NCI-H82 (cell line): ENCODE results near the gene ZNF33A.
"Not testable (repeated sequence)": the region's sequence is repeated elsewhere in the genome, so short reads cannot be mapped to it uniquely, and the experiment has no call there.

Experiments
- DNase-seq: peaks from one replicate; lab custom pipeline; 2025; lab: John Stamatoyannopoulos, UW

ZNF33A gene

GRCh38 chr10:38045129-38045528, 34.7 kb downstream of the ZNF33A start:
- DNase-seq: no peak

- no peak for DNase-seq
Measured at GRCh38 chr10:38047666-38048065, 37.2 kb downstream of the ZNF33A start.

GRCh38 chr10:38050212-38050611, 39.7 kb downstream of the ZNF33A start:
- DNase-seq: no peak

- DNase-seq: no peak
Measured at GRCh38 chr10:38054361-38054797, 43.9 kb downstream of the ZNF33A start.

- DNase-seq: not testable (repeated sequence)
Measured at GRCh38 chr10:38055274-38055894, 44.9 kb downstream of the ZNF33A start.

GRCh38 chr10:38069663-38070062, 59.2 kb downstream of the ZNF33A start:
- not testable (repeated sequence) for DNase-seq

- DNase-seq: no peak
Measured at GRCh38 chr10:38070501-38070900, 60.0 kb downstream of the ZNF33A start.

- no peak for DNase-seq
Measured at GRCh38 chr10:38072552-38072951, 62.1 kb downstream of the ZNF33A start.

DNA sequence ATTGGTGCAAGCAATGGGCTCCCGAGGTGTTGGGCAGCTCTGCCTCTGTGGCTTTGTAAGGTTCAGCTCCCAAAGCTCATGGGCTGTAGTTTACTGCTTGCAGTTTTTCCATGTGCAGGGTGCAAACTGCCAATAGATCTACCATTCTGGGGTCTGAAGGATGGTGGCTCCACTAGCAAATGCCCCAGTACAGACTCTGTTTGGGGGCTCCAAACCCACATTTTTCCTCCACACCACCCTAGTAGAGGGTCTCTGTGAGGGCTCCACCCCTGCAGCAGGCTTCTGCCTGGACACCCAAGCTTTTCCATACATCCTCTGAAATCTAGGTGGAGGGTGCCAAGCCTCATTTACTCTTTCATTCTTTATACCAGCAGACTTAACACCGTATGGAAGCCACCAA, 66.2 kb downstream of the ZNF33A start:
- DNase-seq: no peak

GRCh38 chr10:38093318-38093717, 82.8 kb downstream of the ZNF33A start:
- not testable (repeated sequence) for DNase-seq

DNA sequence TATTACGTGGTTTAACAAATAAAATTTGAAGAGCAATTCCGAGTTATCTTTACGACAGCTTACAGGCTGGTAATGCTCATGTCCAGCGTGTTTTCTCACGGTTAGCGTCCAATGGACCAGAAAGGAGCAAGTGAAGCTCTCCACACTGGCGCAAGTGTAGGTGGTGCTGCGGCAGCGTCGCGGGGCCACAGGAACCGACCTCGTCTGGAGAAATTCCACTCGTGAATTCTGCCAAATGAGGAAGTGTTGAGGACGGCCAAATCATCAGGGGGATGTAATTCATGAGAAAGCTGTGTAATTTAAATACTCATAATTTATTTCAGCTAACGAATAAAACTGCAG, 83.3 kb downstream of the ZNF33A start:
- DNase-seq: no peak

- peak; percentile 96 for DNase-seq
Measured at GRCh38 chr10:38094158-38094926, 83.9 kb downstream of the ZNF33A start, which contains the start of gene ZNF37A. ZNF37A (plus strand) TSS chr10:38094337; CDS start chr10:38096618, 2,281 bp downstream.

DNA sequence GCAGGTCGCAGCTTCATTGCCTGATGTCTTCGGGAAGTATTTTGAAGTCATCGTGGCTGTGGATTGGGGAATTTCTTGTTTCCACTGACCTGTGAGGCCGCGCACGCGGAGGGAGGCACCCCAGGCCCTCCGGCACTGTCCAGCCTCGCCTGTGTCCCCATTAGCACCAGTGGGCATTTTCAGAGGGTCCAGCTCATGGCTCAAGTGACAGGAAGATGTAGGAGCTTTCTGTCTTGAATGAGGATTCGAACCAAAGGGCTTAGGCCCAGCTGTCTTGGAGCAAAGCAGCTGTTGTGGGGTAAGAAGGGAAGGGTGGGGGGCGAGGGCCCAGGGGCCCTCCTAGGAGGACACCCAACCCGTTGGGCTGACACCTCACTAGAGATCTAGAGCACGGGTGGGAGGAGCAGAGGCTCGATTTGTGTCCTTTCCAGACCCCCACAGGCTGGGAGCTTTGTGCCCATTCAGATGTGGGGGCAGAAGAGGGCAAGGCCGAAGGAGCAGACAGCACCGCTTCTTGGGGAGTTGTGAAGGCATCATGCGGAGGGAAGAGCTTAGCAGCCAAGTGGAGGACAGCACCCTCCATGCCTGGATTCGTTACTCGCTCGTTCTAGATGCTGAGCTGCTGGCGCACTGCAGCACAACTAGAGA, 84.6 kb downstream of the ZNF33A start:
- peak; percentile 28 for DNase-seq

DNA sequence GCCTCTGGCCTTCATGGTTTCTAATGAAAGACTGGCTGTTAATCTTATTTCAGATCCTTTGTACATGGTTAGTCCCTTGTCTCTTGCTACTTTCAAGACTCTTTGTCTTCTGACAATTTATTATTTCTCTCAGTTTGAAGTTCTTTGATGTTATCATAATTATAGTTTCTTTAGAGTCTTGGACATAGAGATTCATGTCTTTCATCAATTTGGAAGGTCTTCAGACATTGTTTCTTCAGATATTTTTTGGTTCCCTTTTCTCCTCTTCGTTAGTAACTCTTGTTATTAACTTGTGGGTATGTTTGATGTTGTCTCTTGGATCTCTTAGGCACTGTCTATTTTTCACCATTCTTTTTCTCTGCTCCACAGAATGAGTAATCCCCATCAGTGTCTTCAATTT, 92.4 kb downstream of the ZNF33A start:
- DNase-seq: no peak

DNA sequence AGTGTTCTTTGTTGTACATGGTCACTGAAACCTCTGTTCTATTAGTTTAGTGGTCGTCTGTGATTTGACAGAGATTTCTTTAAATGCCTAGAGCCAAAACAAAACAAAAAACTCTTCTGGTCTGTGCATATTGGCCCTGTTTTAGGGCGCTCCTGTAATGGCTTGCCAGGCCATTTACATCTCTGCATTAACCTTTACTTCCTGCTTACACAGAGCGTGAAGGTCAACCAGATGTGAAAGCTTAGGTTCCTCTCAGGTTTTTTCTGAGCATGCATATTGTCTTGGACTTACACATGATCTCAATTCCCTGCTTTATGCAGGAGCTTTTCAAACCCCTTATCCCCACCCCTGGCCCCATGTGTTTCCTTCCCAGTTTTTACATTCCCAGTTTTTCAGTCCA, 93.3 kb downstream of the ZNF33A start:
- no peak for DNase-seq

GRCh38 chr10:38112159-38112558, 101.7 kb downstream of the ZNF33A start:
- no peak for DNase-seq
